ENCODE results near the gene TRIM37. TPM values are rescaled to one million over a fixed set of nuclear protein-coding genes. Genes with fewer than 3 reads are reported as not detected.
"Not testable (repeated sequence)": the region's sequence is repeated elsewhere in the genome, so short reads cannot be mapped to it uniquely, and the experiment has no call there.

The TRIM37 gene
- total RNA-seq, 2 donors from 2014 or later, result 12.9 to 20.5 TPM

- Histone ChIP-seq H3K9me3 (no peaks in the 10 kb centered on the region), H3K4me3 (no peak overlapping the region), H3K36me3 (no peaks in the 10 kb centered on the region), H3K27me3 (no peaks in the 10 kb centered on the region), H3K27ac (no peak overlapping the region), H3K4me1 (no peaks in the 10 kb centered on the region)
- TF ChIP-seq CTCF (IDR thresholded peaks at IDR 0.05), result no peak
- no peak for DNase-seq (ENCODE audit: low spot score)
Measured at GRCh38 chr17:59141860-59142259, 35.2 kb upstream of the TRIM37 start.

DNA sequence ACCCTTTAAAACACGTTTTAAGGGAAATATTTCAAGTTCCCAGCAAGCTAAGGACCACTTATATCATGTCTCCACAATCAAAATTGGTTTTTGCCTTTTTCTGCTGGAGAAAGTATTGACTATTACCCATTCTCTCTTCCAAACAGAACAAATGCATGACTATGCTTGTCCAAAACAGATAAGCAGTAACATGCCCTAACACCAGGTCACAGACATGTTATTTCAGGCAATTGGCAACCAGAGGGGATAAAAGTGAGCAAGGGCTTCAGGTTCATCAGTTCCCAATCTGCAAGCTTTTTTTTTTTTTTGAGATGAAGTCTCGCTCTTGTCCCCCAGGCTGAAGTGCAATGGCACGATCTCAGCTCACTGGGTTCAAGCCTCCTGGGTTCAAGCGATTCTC, 33.3 kb upstream of the TRIM37 start:
- no peaks in the 10 kb centered on the region for H3K27me3 ChIP-seq
- no peaks in the 10 kb centered on the region for H3K9me3 ChIP-seq
- H3K27ac ChIP-seq, result no peak overlapping the region
- no peaks in the 10 kb centered on the region for H3K36me3 ChIP-seq
- DNase-seq (ENCODE audit: low spot score), result no peak
- no peaks in the 10 kb centered on the region for H3K4me1 ChIP-seq
- H3K4me3 ChIP-seq, result no peak overlapping the region
- TF ChIP-seq CTCF (IDR thresholded peaks at IDR 0.05), result no peak

GRCh38 chr17:59138339-59138738, 31.7 kb upstream of the TRIM37 start:
- not testable (repeated sequence) for DNase-seq (ENCODE audit: low spot score); H3K4me3 ChIP-seq; H3K27me3 ChIP-seq; H3K36me3 ChIP-seq; H3K4me1 ChIP-seq; H3K27ac ChIP-seq; H3K9me3 ChIP-seq

- H3K27me3 ChIP-seq, result no peaks in the 10 kb centered on the region
- H3K9me3 ChIP-seq, result no peaks in the 10 kb centered on the region
- no peak for DNase-seq (ENCODE audit: low spot score)
- TF ChIP-seq CTCF (IDR thresholded peaks at IDR 0.05), result no peak
- no peaks in the 10 kb centered on the region for H3K4me1 ChIP-seq
- H3K36me3 ChIP-seq, result no peaks in the 10 kb centered on the region
- no peak overlapping the region for H3K4me3 ChIP-seq
- H3K27ac ChIP-seq, result no peak overlapping the region
Measured at GRCh38 chr17:59131131-59131530, 24.5 kb upstream of the TRIM37 start.

DNA sequence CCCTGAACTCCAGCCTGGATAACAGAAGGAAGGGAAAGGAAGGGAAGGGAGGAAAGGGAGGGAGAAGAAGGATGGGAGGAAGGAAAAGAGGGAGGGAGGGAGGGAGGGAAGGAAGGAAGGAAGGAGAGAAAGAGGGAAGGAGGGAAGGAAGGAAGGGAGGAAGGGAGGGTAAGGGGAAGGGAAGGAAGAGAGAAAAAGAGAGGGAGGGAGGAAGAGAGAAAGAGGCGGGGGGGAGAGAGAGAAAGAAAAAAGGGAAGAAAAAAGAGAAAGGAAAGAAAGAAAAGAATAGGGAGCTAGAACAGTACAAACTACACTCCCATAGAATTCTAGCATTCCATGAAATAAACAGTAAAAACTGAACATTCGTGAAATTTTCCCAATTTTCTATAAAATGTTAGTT, 23.1 kb upstream of the TRIM37 start:
- H3K27ac ChIP-seq, result no peak overlapping the region
- H3K4me1 ChIP-seq, result no peaks in the 10 kb centered on the region
- no peaks in the 10 kb centered on the region for H3K27me3 ChIP-seq
- TF ChIP-seq CTCF (IDR thresholded peaks at IDR 0.05), result no peak
- no peak for DNase-seq (ENCODE audit: low spot score)
- no peaks in the 10 kb centered on the region for H3K36me3 ChIP-seq
- no peak overlapping the region for H3K4me3 ChIP-seq
- H3K9me3 ChIP-seq, result no peaks in the 10 kb centered on the region

- Histone ChIP-seq H3K27ac (no peak overlapping the region), H3K4me3 (no peak overlapping the region), H3K4me1 (no peaks in the 10 kb centered on the region), H3K27me3 (no peaks in the 10 kb centered on the region), H3K9me3 (no peaks in the 10 kb centered on the region), H3K36me3 (peaks cover 3% of the 10 kb centered on the region)
- DNase-seq (ENCODE audit: low spot score), result no peak
- TF ChIP-seq CTCF (IDR thresholded peaks at IDR 0.05), result no peak
Measured at GRCh38 chr17:59126809-59127417, 20.2 kb upstream of the TRIM37 start.
